ENCODE results near the gene JAKMIP2. TPM values are rescaled to one million over a fixed set of nuclear protein-coding genes. Genes with fewer than 3 reads are reported as not detected.
"Not testable (repeated sequence)": the region's sequence is repeated elsewhere in the genome, so short reads cannot be mapped to it uniquely, and the experiment has no call there.

The JAKMIP2 gene
- total and polyA plus RNA-seq, 4 donors = 0.13 to 1.9 (median 0.42) TPM; not detected in 1

- 20 to 31% methylated on average over 1 of the region's 1 CpG for WGBS, 2 donors
- no peak for ATAC-seq (ENCODE audit: low FRiP score)
These were observed 36.8 kb upstream of the JAKMIP2 start for GRCh38 chr5:147819261-147819770.

GRCh38 chr5:147818290-147818689 lies 35.8 kb upstream of the JAKMIP2 start:
- H3K27ac ChIP-seq (ENCODE audit: low read depth in 1 of 2, low read length in 2 of 2) = no peak overlapping the region
- H3K4me3 ChIP-seq (ENCODE audit: low read length in 2 of 2) = no peak overlapping the region
- no peaks in the 10 kb centered on the region for H3K27me3 ChIP-seq (ENCODE audit: control insufficient read depth in 1 of 2, insufficient read depth in 2 of 2, low read length in 1 of 2)
- DNase-seq (no peak), ATAC-seq (ENCODE audit: low FRiP score) (no peak)
- no peaks in the 10 kb centered on the region for H3K9me3 ChIP-seq (ENCODE audit: control insufficient read depth, low read length)
- no peaks in the 10 kb centered on the region for H3K36me3 ChIP-seq (ENCODE audit: control insufficient read depth in 1 of 2, insufficient read depth in 2 of 2, low read length in 1 of 2)
- WGBS, 2 donors = 76 to 78% methylated on average over 1 of the region's 1 CpG
- intact Hi-C loops (cut with DNase I) = no loop called here
- H3K4me1 ChIP-seq (ENCODE audit: control insufficient read depth in 1 of 2, insufficient read depth in 2 of 2, low read length in 2 of 2) = no peaks in the 10 kb centered on the region

More at GRCh38 chr5:147819261-147819770, 36.8 kb upstream of the JAKMIP2 start:
- Histone ChIP-seq H3K4me3 (ENCODE audit: low read length in 2 of 2) (no peak overlapping the region), H3K9me3 (ENCODE audit: control insufficient read depth, low read length) (no peaks in the 10 kb centered on the region), H3K27ac (ENCODE audit: low read depth in 1 of 2, low read length in 2 of 2) (no peak overlapping the region), H3K4me1 (ENCODE audit: control insufficient read depth in 1 of 2, insufficient read depth in 2 of 2, low read length in 2 of 2) (no peaks in the 10 kb centered on the region), H3K27me3 (ENCODE audit: control insufficient read depth in 1 of 2, insufficient read depth in 2 of 2, low read length in 1 of 2) (no peaks in the 10 kb centered on the region), H3K36me3 (ENCODE audit: control insufficient read depth in 1 of 2, insufficient read depth in 2 of 2, low read length in 1 of 2) (no peaks in the 10 kb centered on the region)
- DNase-seq = no peak
- intact Hi-C loops (cut with DNase I) = no loop called here

- no peak for DNase-seq
- intact Hi-C loops (cut with DNase I) = no loop called here
- no peaks in the 10 kb centered on the region for H3K36me3 ChIP-seq (ENCODE audit: control insufficient read depth in 1 of 2, insufficient read depth in 2 of 2, low read length in 1 of 2)
- no peak overlapping the region for H3K4me3 ChIP-seq (ENCODE audit: low read length in 2 of 2)
- no peak overlapping the region for H3K27ac ChIP-seq (ENCODE audit: low read depth in 1 of 2, low read length in 2 of 2)
- no peaks in the 10 kb centered on the region for H3K27me3 ChIP-seq (ENCODE audit: control insufficient read depth in 1 of 2, insufficient read depth in 2 of 2, low read length in 1 of 2)
- no peaks in the 10 kb centered on the region for H3K4me1 ChIP-seq (ENCODE audit: control insufficient read depth in 1 of 2, insufficient read depth in 2 of 2, low read length in 2 of 2)
- ATAC-seq (ENCODE audit: low FRiP score) = no peak
- WGBS, 2 donors = 80 to 83% methylated on average over 1 of the region's 1 CpG
- H3K9me3 ChIP-seq (ENCODE audit: control insufficient read depth, low read length) = no peaks in the 10 kb centered on the region
These were observed 31.2 kb upstream of the JAKMIP2 start for GRCh38 chr5:147813696-147814095.

GRCh38 chr5:147809830-147810666 lies 27.5 kb upstream of the JAKMIP2 start:
- no peak for ATAC-seq (ENCODE audit: low FRiP score)
- H3K27me3 ChIP-seq (ENCODE audit: control insufficient read depth in 1 of 2, insufficient read depth in 2 of 2, low read length in 1 of 2) = no peaks in the 10 kb centered on the region
- H3K4me1 ChIP-seq (ENCODE audit: control insufficient read depth in 1 of 2, insufficient read depth in 2 of 2, low read length in 2 of 2) = no peaks in the 10 kb centered on the region
- H3K27ac ChIP-seq (ENCODE audit: low read depth in 1 of 2, low read length in 2 of 2) = no peak overlapping the region
- DNase-seq = no peak
- intact Hi-C loops (cut with DNase I) = no loop called here
- no peak overlapping the region for H3K4me3 ChIP-seq (ENCODE audit: low read length in 2 of 2)
- WGBS, 2 donors = 63 to 76% methylated on average over 5 of the region's 5 CpGs
- H3K36me3 ChIP-seq (ENCODE audit: control insufficient read depth in 1 of 2, insufficient read depth in 2 of 2, low read length in 1 of 2) = no peaks in the 10 kb centered on the region
- H3K9me3 ChIP-seq (ENCODE audit: control insufficient read depth, low read length) = no peaks in the 10 kb centered on the region

- Histone ChIP-seq H3K4me1 (ENCODE audit: control insufficient read depth in 1 of 2, insufficient read depth in 2 of 2, low read length in 2 of 2) (no peaks in the 10 kb centered on the region), H3K27me3 (ENCODE audit: control insufficient read depth in 1 of 2, insufficient read depth in 2 of 2, low read length in 1 of 2) (no peaks in the 10 kb centered on the region), H3K4me3 (ENCODE audit: low read length in 2 of 2) (no peak overlapping the region), H3K9me3 (ENCODE audit: control insufficient read depth, low read length) (no peaks in the 10 kb centered on the region), H3K36me3 (ENCODE audit: control insufficient read depth in 1 of 2, insufficient read depth in 2 of 2, low read length in 1 of 2) (no peaks in the 10 kb centered on the region), H3K27ac (ENCODE audit: low read depth in 1 of 2, low read length in 2 of 2) (no peak overlapping the region)
- DNase-seq (peak in 1 of 2 donors; percentile 63), ATAC-seq (ENCODE audit: low FRiP score) (peak; percentile 52)
- intact Hi-C loops (cut with DNase I) = no loop called here
- 75% methylated on average over 6 of the region's 6 CpGs for WGBS, 2 donors
These were observed 22.5 kb upstream of the JAKMIP2 start for GRCh38 chr5:147805030-147805454.

GRCh38 chr5:147804334-147804733 lies 21.8 kb upstream of the JAKMIP2 start:
- no peak for ATAC-seq (ENCODE audit: low FRiP score)
- H3K27ac ChIP-seq (ENCODE audit: low read depth in 1 of 2, low read length in 2 of 2) = no peak overlapping the region
- intact Hi-C loops (cut with DNase I) = no loop called here
- no peaks in the 10 kb centered on the region for H3K36me3 ChIP-seq (ENCODE audit: control insufficient read depth in 1 of 2, insufficient read depth in 2 of 2, low read length in 1 of 2)
- no peak overlapping the region for H3K4me3 ChIP-seq (ENCODE audit: low read length in 2 of 2)
- no peaks in the 10 kb centered on the region for H3K27me3 ChIP-seq (ENCODE audit: control insufficient read depth in 1 of 2, insufficient read depth in 2 of 2, low read length in 1 of 2)
- no peaks in the 10 kb centered on the region for H3K4me1 ChIP-seq (ENCODE audit: control insufficient read depth in 1 of 2, insufficient read depth in 2 of 2, low read length in 2 of 2)
- 48 to 49% methylated on average over 3 of the region's 3 CpGs for WGBS, 2 donors
- no peaks in the 10 kb centered on the region for H3K9me3 ChIP-seq (ENCODE audit: control insufficient read depth, low read length)
- no peak for DNase-seq

GRCh38 chr5:147803926-147804325 lies 21.4 kb upstream of the JAKMIP2 start:
- Histone ChIP-seq H3K4me1 (ENCODE audit: control insufficient read depth in 1 of 2, insufficient read depth in 2 of 2, low read length in 2 of 2) (no peaks in the 10 kb centered on the region), H3K36me3 (ENCODE audit: control insufficient read depth in 1 of 2, insufficient read depth in 2 of 2, low read length in 1 of 2) (no peaks in the 10 kb centered on the region), H3K9me3 (ENCODE audit: control insufficient read depth, low read length) (no peaks in the 10 kb centered on the region), H3K4me3 (ENCODE audit: low read length in 2 of 2) (no peak overlapping the region), H3K27ac (ENCODE audit: low read depth in 1 of 2, low read length in 2 of 2) (no peak overlapping the region), H3K27me3 (ENCODE audit: control insufficient read depth in 1 of 2, insufficient read depth in 2 of 2, low read length in 1 of 2) (no peaks in the 10 kb centered on the region)
- ATAC-seq (ENCODE audit: low FRiP score) (no peak), DNase-seq (no peak)
- intact Hi-C loops (cut with DNase I) = no loop called here
- WGBS, 2 donors = 0% methylated on average over 1 of the region's 1 CpG

- DNase-seq; H3K36me3 ChIP-seq (ENCODE audit: control insufficient read depth in 1 of 2, insufficient read depth in 2 of 2, low read length in 1 of 2); H3K27me3 ChIP-seq (ENCODE audit: control insufficient read depth in 1 of 2, insufficient read depth in 2 of 2, low read length in 1 of 2); H3K27ac ChIP-seq (ENCODE audit: low read depth in 1 of 2, low read length in 2 of 2); H3K4me3 ChIP-seq (ENCODE audit: low read length in 2 of 2); H3K9me3 ChIP-seq (ENCODE audit: control insufficient read depth, low read length); H3K4me1 ChIP-seq (ENCODE audit: control insufficient read depth in 1 of 2, insufficient read depth in 2 of 2, low read length in 2 of 2); ATAC-seq (ENCODE audit: low FRiP score); intact Hi-C loops (cut with DNase I): not testable (repeated sequence)
- WGBS, 2 donors = 74 to 79% methylated on average over 3 of the region's 3 CpGs
These were observed 20.6 kb upstream of the JAKMIP2 start for GRCh38 chr5:147803161-147803560.

- Histone ChIP-seq H3K36me3 (ENCODE audit: control insufficient read depth in 1 of 2, insufficient read depth in 2 of 2, low read length in 1 of 2) (no peaks in the 10 kb centered on the region), H3K4me1 (ENCODE audit: control insufficient read depth in 1 of 2, insufficient read depth in 2 of 2, low read length in 2 of 2) (no peaks in the 10 kb centered on the region), H3K27ac (ENCODE audit: low read depth in 1 of 2, low read length in 2 of 2) (no peak overlapping the region), H3K27me3 (ENCODE audit: control insufficient read depth in 1 of 2, insufficient read depth in 2 of 2, low read length in 1 of 2) (no peaks in the 10 kb centered on the region), H3K4me3 (ENCODE audit: low read length in 2 of 2) (no peak overlapping the region), H3K9me3 (ENCODE audit: control insufficient read depth, low read length) (no peaks in the 10 kb centered on the region)
- 81 to 88% methylated on average over 1 of the region's 1 CpG for WGBS, 2 donors
- intact Hi-C loops (cut with DNase I) = no loop called here
- no peak for DNase-seq
- no peak for ATAC-seq (ENCODE audit: low FRiP score)
These were observed 18.9 kb upstream of the JAKMIP2 start for GRCh38 chr5:147801461-147801860.
